ENCODE results near the gene PLEKHA8. TPM values are rescaled to one million over a fixed set of nuclear protein-coding genes. Genes with fewer than 3 reads are reported as not detected.
A peak's percentile ranks its signal among the peaks of the same experiment; 100 is the strongest.

PLEKHA8 gene
- total and polyA plus RNA-seq, 4 donors = 2.7 to 16.7 (median 6.5) TPM

DNA sequence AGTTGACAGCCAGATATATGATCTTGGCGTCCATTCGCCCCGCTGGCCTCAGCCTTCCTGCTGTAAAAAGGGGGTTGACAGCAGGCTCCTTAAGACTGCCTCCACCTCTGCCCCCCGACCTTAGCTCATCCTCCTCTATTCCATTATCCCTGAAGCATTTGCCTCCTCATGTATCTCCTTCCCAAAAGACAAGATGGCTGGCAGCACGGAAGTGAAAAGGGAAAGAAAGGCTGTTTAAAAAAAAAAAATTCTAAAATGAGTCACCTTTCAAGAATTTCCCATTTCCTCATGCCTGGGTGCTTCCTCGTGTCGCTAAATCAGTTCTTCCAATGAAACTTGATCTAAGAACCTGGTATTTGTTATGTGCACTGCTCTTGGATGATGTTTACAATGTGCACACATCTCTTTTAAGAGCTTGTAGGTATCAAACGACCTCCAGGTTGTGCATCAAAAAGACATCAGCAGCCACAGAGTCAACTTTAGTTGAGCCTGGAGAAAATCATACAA, 40.3 kb upstream of the PLEKHA8 start:
- no peak for ATAC-seq (ENCODE audit: insufficient read depth, low FRiP score)
- H3K9me3 ChIP-seq (ENCODE audit: control insufficient read depth in 4 of 4, insufficient read depth in 3 of 4, low read length in 3 of 4) = peaks cover 0 to 4% (median 0%) of the 10 kb centered on the region in 4 donors
- H3K36me3 ChIP-seq (ENCODE audit: control insufficient read depth in 4 of 4, insufficient read depth in 4 of 4, low read length in 4 of 4) = no peaks in the 10 kb centered on the region
- no peak for TF ChIP-seq CTCF (IDR thresholded peaks at IDR 0.05; ENCODE audit: control extremely low read depth, extremely low read depth)
- H3K9ac ChIP-seq (ENCODE audit: insufficient read depth in 1 of 2, low read length in 2 of 2) = no peak overlapping the region
- H3K27ac ChIP-seq (ENCODE audit: low read depth in 1 of 2, low read length in 1 of 2) = peak overlapping the region; percentile 20 to 61
- H3K4me3 ChIP-seq = no peak overlapping the region
- WGBS, 2 donors = 50 to 53% methylated on average over 8 of the region's 8 CpGs
- H3K4me1 ChIP-seq (ENCODE audit: control insufficient read depth in 5 of 5, insufficient read depth in 5 of 5, low read length in 5 of 5) = peaks cover 0 to 11% (median 6%) of the 10 kb centered on the region in 5 donors
- peak; percentile 19 to 56 (median 55) for DNase-seq
- H3K27me3 ChIP-seq (ENCODE audit: control insufficient read depth in 3 of 3, insufficient read depth in 3 of 3, low read length in 2 of 3) = no peaks in the 10 kb centered on the region

DNA sequence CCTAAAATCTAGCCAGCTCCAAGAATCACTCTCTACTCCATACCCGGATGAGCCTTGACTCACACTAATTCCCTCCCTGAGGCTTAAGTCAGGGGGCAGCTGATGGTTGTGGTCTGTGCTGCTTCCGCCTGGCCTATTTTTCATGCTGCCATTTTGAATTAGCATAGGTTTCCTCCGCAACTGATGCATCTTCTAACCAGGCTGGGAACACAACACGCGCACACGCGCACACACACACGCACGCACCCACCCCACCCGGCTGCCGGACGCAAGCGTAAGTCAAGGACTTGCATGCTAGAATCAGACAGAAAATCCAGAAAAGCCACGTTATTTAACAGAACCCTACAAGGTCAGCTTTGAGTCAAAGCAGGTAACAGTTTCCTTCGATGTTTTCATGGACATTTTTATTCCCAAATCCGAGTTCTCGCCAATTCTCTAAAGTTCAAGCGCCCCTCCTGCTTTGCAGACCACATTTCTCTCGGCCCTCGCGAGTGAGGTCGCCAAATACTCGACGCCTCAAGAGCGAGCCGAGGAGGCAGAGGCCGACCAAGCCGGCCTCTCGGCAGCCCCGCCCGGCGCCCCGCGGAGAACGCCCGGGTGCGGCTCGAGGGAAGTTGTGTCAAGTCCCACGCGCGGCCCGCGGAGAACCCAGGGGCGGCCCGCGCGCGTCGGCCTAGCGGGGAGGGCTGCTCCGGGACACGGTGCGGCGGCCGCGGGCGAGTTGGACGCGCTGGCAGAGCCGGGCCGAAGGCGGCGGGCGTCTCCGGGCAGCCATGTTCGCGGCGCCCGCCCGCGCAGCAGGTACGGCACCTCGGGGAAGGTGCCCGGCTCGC, 39.6 kb upstream of the PLEKHA8 start:
- H3K9ac ChIP-seq (ENCODE audit: insufficient read depth in 1 of 2, low read length in 2 of 2) = peak overlapping the region; percentile 28 to 61
- TF ChIP-seq CTCF (IDR thresholded peaks at IDR 0.05; ENCODE audit: control extremely low read depth, extremely low read depth) = no peak
- WGBS, 2 donors = 6 to 8% methylated on average over 71 to 75 of the region's 75 CpGs
- H3K36me3 ChIP-seq (ENCODE audit: control insufficient read depth in 4 of 4, insufficient read depth in 4 of 4, low read length in 4 of 4) = no peaks in the 10 kb centered on the region
- peak; percentile 62 to 71 (median 70) for DNase-seq
- no peaks in the 10 kb centered on the region for H3K27me3 ChIP-seq (ENCODE audit: control insufficient read depth in 3 of 3, insufficient read depth in 3 of 3, low read length in 2 of 3)
- H3K4me3 ChIP-seq = peak overlapping the region; percentile 71
- H3K9me3 ChIP-seq (ENCODE audit: control insufficient read depth in 4 of 4, insufficient read depth in 3 of 4, low read length in 3 of 4) = peaks cover 0 to 6% (median 2%) of the 10 kb centered on the region in 4 donors
- peak; percentile 58 for ATAC-seq (ENCODE audit: insufficient read depth, low FRiP score)
- peak overlapping the region; percentile 61 to 78 for H3K27ac ChIP-seq (ENCODE audit: low read depth in 1 of 2, low read length in 1 of 2)
- H3K4me1 ChIP-seq (ENCODE audit: control insufficient read depth in 5 of 5, insufficient read depth in 5 of 5, low read length in 5 of 5) = peaks cover 0 to 11% (median 6%) of the 10 kb centered on the region in 5 donors

DNA sequence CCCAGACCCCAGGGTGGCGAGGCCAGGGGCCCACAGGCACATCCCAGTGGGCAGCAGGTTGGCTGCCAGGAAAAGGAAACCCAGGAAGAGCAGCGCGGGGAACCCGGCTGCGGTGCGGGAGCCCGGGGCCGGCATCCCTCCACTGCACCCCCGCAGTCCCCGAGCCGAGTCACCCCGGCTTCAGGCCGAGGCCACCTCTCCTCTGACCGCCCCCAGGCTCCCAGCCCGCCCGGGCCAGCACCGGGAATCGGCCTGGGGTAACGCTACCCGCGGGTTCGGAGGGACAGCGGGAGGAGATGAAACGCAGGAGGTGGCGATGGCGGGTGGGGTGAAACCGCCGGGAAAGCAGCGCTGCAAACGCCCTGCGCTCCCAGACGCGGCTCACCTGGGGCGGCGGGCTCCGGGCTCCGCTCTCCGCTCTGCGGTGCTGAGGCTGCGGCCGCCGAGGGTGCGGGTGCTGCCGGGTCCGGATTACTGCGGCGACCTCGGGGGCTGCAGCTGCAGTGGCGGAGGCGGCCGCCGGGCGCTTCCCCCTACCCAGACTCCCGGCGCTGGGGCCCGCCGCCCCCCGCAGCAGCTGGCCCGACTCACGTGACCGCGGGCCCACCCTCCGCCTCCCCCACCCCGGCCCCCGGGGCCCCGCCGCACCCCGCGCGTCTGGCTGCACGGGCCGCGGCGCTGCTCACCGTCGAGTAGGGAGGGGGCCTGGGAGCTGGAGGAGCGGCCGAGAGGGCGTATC, 38.8 kb upstream of the PLEKHA8 start, which contains the start of gene SCRN1:
Gene SCRN1, minus strand, starts transcription at position 545 of the 739 bp plus-strand sequence. CDS start 20,734 bp downstream, outside the sequence.
- Histone ChIP-seq H3K4me3 (peak within 1 kb of the TSS; percentile 71), H3K4me1 (ENCODE audit: control insufficient read depth in 5 of 5, insufficient read depth in 5 of 5, low read length in 5 of 5) (peaks cover 0 to 11% (median 6%) of the 10 kb centered on the region in 5 donors), H3K9me3 (ENCODE audit: control insufficient read depth in 4 of 4, insufficient read depth in 3 of 4, low read length in 3 of 4) (peaks cover 0 to 6% (median 2%) of the 10 kb centered on the region in 4 donors), H3K27me3 (ENCODE audit: control insufficient read depth in 3 of 3, insufficient read depth in 3 of 3, low read length in 2 of 3) (no peaks in the 10 kb centered on the region), H3K36me3 (ENCODE audit: control insufficient read depth in 4 of 4, insufficient read depth in 4 of 4, low read length in 4 of 4) (no peaks in the 10 kb centered on the region), H3K27ac (ENCODE audit: low read depth in 1 of 2, low read length in 1 of 2) (peak within 1 kb of the TSS; percentile 11 to 78), H3K9ac (ENCODE audit: insufficient read depth in 1 of 2, low read length in 2 of 2) (peak within 1 kb of the TSS; percentile 28 to 61)
- peak; percentile 62 to 77 (median 74) for DNase-seq
- peak; percentile 33 for ATAC-seq (ENCODE audit: insufficient read depth, low FRiP score)
- no peak for TF ChIP-seq CTCF (IDR thresholded peaks at IDR 0.05; ENCODE audit: control extremely low read depth, extremely low read depth)
- WGBS, 2 donors = 0% methylated on average over 33 to 79 of the region's 79 CpGs
